Sciatic nerve (tissue), 2 donors: ENCODE data around the gene AUTS2. TPM values are rescaled to one million over a fixed set of nuclear protein-coding genes. Genes with fewer than 3 reads are reported as not detected.
A peak's percentile ranks its signal among the peaks of the same experiment; 100 is the strongest.

ENCODE experiments used
- ATAC-seq: fragments of 200-7000 bp; cut with Tn5 transposase; one replicate; pipeline ENCODE4 v1.9.1; 2020; ENCODE audit warnings: mild to moderate bottlenecking, moderate library complexity
- DNase-seq: peaks from one replicate; pipeline ENCODE4 v3.0.0-alpha.2; 2020; ENCODE audit warnings: low spot score
- intact Hi-C: fragments of 100-400 bp; cut with DNase I; formaldehyde crosslinking; loops from one replicate; pipeline ENCODE4 v1.14.2; 2022
- total RNA-seq: library from RNA; stranded (reverse); fragmentation: NEBNext Ultra II Directional; extraction: Animal tissue kit (Norgen Biotek cat#: 25700); gene quantifications from one replicate; pipeline ENCODE4 v1.2.1, GENCODE V29; 2021
- donor health status: DM: no; HTN: no; CAD: no.
- donor health status: DM: no; HTN: no; CAD: no.

Gene AUTS2
- total RNA-seq, 1 donor from 2014 or later = 129 TPM

GRCh38 chr7:69619635-69620034 is 21.4 kb downstream of the AUTS2 start:
- intact Hi-C loops = no loop called here
- ATAC-seq = no peak
- no peak for DNase-seq

- ATAC-seq (peak; percentile 73), DNase-seq (no peak)
- intact Hi-C loops = no loop called here
Observed at GRCh38 chr7:69620063-69620462, 21.8 kb downstream of the AUTS2 start.

GRCh38 chr7:69620650-69621049 is 22.4 kb downstream of the AUTS2 start:
- no peak for ATAC-seq
- intact Hi-C loops = no loop called here
- no peak for DNase-seq

GRCh38 chr7:69622014-69622835 is 23.9 kb downstream of the AUTS2 start:
- intact Hi-C loops = no loop called here
- ATAC-seq (no peak), DNase-seq (no peak)

- intact Hi-C loops = no loop called here
- ATAC-seq (no peak), DNase-seq (no peak)
Observed at GRCh38 chr7:69622960-69623359, 24.7 kb downstream of the AUTS2 start.

GRCh38 chr7:69624435-69625230 is 26.4 kb downstream of the AUTS2 start:
- DNase-seq (no peak), ATAC-seq (no peak)
- intact Hi-C loops = no loop called here

- intact Hi-C loops = no loop called here
- DNase-seq = no peak
Observed at GRCh38 chr7:69625238-69625637, 27.0 kb downstream of the AUTS2 start.

GRCh38 chr7:69625798-69626197 is 27.5 kb downstream of the AUTS2 start:
- intact Hi-C loops = no loop called here
- DNase-seq = no peak

More at GRCh38 chr7:69625238-69625637, 27.0 kb downstream of the AUTS2 start:
- no peak for ATAC-seq

DNA sequence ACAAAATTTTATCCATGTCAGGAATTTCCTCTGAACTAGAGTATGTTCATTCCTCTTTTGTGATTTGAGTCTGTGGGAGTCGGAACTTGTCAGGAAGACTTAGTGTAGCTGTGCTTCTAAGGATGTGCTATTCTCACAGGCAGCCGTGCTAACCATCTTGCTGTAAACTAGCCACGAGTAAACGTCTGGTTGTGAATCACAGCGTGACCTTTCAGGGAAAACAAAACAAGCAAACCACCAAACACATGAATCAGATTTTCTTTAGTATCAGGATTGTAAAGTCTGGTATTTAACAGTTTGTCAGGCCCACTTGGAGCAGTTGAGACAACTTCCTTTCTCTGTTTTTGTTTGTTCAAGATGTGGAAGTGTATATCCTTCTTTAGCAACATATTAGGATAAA is 32.0 kb downstream of the AUTS2 start:
- ATAC-seq (peak; percentile 54), DNase-seq (no peak)
- intact Hi-C loops = no loop called here

More at GRCh38 chr7:69625798-69626197, 27.5 kb downstream of the AUTS2 start:
- no peak for ATAC-seq

DNA sequence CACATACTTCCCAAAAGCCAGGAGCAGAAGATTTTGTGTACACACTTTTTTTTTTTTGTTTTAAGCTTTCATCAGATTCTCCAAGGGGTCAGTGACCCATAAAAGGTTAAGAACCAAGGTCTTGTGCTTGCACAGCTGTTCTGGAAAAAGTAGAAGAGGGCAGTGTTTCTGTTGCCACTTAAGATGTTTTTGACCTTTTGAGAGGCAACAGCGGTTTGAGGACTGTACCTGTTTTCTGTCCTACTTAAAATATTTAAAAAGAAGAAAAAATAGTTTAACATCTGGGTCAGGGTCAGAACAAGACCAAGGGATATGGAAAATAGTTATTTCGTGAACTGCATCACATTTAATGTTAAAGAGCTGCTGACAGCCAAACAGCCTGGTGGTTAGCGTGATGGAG is 32.9 kb downstream of the AUTS2 start:
- intact Hi-C loops = no loop called here
- DNase-seq (no peak), ATAC-seq (peak; percentile 71)

DNA sequence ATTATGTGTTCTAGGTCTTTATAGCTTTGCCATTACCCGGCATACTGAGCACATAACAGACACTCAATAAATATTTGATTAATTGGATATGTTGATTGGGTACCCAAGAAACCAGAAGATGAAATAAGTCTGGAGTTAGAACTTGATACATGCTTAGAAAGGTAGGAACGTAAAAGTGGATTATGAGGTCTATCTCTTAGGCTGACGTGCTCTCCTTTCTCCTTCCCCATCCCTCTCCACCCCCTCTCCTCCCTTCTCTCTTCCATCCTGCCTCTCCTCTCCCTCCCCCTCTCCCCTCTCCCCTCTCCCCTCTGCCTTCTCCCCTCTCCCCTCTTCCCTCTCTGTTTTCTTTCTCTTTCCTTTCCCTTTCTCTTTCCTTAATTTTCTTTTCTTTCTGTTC is 34.0 kb downstream of the AUTS2 start:
- no peak for ATAC-seq
- intact Hi-C loops = no loop called here
- DNase-seq = no peak

GRCh38 chr7:69633122-69633831 is 35.0 kb downstream of the AUTS2 start:
- DNase-seq = no peak
- intact Hi-C loops = no loop called here

DNA sequence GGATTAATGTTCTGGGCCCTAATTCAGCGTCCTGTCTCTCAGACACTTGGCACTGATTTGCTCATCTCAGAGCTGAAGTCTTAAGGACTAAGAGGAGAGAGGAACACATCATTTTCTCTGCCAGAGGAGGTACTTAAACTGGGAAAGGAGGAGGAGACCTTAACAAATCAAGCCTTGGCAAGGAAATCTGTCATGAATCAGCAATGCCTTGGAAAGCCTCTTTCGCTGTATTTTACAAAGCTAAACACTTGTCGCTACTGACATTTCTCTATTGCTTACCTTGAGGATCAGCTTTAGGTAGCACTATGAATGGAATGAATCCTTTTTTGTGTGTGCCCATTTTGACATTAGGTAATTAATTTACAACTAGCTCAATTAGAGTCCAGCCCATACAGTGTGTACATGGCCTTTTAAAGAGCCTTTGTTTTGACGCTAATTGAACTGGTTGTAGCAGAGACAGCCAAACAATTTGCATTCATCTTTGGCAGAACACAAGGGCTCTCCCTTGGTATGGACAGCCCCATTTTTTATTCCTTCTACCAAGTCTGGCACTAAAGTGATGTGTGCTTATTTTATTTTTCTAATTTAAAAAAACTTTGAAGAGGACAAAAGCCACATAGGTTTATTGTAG is 37.4 kb downstream of the AUTS2 start:
- DNase-seq (no peak), ATAC-seq (no peak)
- intact Hi-C loops = no loop called here

More at GRCh38 chr7:69633122-69633831, 35.0 kb downstream of the AUTS2 start:
- no peak for ATAC-seq

GRCh38 chr7:69638674-69639073 is 40.4 kb downstream of the AUTS2 start:
- intact Hi-C loops = no loop called here
- ATAC-seq (no peak), DNase-seq (no peak)

- DNase-seq = no peak
- ATAC-seq = no peak
- intact Hi-C loops = no loop called here
Observed at GRCh38 chr7:69640216-69640615, 41.9 kb downstream of the AUTS2 start.

DNA sequence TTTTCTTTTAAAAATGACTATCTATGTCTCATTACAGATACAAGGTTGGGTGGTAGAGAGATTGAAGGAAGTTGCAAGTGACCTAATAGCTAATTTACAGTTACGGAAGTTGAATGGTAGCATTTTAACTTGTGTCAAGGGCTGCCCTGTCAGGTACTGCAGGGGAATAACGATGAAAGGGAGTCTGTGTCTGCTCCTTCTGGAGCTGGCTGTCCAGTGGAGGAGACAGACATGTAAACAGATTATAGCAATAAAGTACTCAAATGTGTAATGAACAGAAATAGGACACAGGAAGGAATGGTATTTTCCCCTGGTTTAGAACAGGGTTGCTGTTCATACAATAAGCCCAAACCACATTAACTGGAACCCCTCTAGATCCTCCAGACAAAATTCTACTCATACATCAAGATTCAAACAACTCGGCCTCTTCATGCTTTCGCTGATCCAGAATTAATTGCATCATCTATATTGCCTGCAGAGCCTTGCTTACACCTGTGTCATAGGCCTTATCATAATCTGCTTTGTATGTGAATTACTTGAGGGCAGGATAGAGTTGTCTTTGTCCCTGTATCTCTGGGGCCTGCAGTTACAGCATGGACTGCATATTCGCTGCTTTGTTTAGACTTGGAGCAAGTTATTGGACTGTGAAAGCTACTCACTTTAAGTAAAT is 42.8 kb downstream of the AUTS2 start:
- intact Hi-C loops = no loop called here

DNA sequence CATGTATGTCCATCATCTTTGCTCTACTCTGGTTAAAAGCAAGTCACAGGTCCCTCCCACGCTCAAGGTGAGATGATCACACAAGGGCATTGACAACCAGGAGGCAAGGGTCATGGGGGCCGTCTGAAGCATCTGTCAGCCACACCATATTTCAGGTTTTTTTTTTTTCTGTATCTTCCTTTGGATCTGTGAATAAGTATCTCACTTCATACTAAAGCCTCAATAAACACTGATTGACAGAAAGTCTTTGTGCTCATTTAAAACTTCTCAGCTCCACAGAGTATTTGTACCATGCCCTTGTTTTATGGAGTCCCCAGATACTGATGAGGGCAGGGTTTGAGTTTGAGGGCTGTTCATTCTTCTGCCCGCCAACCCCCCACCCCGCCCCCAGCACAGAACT is 45.0 kb downstream of the AUTS2 start:
- intact Hi-C loops = no loop called here
- no peak for DNase-seq
- no peak for ATAC-seq

More for the DNA sequence above, 42.8 kb downstream of the AUTS2 start:
- DNase-seq = no peak
- ATAC-seq = no peak

DNA sequence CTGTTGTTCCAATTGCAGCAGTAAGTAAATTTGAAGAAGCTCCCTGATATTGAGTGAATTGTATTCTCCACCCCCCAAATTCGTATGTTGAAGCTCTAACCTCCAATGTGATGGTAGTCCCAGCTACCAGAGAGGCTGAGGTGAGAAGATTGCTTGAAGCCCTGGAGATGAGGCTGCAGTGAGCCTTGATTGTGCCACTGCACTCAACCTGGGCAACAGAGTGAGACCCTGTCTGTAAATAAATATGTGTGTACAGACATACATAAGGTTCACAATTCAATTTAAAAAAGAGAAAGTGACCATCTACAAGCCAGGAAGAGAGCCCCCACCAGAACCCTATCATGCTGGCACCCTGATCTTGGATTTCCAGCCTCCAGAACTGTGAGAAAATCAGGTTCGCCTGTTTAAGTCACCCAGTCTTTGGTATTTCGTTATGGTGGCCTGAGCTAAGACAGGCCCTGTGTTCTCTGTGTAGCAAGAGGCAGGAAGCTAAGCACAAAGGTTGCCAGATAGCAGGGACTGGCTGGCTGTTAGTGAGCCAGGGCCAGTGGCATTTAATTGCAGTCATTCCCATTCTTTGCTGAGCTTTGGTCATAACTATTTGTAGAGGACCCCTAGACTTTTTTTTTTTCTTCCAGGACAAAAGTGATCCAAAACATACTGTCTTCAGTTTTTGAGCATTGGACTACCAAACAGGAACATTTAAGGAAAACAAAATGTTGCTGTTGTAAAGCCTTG is 45.6 kb downstream of the AUTS2 start:
- intact Hi-C loops = no loop called here
- DNase-seq (no peak), ATAC-seq (peak; percentile 65)
